CD4-positive, alpha-beta T cell treated with Interleukin-17A for 4 hours (primary cell): ENCODE data around the gene GTPBP1.
A peak's percentile ranks its signal among the peaks of the same experiment; 100 is the strongest.

ENCODE experiments used
- DNase-seq: peaks from one replicate; pipeline ENCODE4 v3.0.0-alpha.2; 2020; ENCODE audit warnings: mixed read lengths

Gene GTPBP1

DNA sequence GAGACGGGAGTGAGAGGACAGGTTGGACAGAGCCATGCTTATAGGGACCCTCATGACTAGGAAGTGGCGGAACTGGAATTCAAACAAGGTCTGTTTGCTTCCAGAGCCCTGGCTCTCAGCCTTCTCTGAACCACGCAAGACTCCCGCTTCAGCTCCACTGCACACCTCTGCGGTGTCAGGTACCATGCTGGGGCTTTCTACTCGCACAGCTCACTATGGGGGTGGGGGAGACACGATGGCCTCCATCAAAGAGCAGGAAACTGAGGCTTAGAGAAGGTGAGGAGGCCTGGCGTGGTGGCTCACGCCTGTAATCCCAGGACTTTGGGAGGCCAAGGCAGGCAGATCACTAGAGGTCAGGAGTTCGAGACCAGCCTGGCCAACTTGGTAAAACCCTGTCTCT, 35.8 kb downstream of the GTPBP1 start:
- no peak for DNase-seq

DNA sequence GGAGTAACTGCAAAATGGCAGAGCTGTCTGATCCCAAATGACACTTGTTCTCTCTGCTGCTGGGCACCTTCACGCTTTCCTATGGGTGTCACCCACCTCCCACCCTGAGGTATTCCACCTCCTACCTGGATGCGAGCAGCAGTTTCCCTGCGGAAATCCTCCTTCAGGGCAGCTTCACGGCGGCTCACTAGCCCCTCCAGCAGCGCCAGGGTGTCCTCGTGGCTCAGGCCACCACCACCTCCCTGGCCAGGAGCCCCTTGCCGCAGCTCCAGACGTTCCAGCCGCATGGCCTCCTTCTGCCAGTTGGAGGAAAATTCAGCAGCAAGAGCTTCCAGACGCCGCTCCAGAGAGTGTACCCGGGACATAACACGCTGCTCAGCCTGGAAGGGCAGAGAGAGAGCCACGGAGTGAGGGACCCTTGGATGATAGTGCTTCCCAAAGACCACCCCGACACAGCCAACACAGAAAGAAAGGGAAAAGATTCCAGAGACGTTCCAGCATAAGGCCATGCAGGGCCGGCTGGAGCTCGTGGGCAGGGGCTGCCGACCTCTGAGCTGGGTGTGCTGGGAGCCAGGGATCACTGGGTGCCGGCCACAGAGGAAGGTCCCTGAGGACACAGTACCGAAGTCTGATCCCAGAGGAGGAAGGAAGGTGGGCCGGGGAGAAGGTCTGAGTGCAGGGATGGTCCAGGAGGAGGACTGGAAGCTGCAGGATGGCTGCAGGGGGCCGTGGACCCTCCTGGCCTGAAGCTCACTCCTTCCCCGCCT, 36.6 kb downstream of the GTPBP1 start:
- no peak for DNase-seq

DNA sequence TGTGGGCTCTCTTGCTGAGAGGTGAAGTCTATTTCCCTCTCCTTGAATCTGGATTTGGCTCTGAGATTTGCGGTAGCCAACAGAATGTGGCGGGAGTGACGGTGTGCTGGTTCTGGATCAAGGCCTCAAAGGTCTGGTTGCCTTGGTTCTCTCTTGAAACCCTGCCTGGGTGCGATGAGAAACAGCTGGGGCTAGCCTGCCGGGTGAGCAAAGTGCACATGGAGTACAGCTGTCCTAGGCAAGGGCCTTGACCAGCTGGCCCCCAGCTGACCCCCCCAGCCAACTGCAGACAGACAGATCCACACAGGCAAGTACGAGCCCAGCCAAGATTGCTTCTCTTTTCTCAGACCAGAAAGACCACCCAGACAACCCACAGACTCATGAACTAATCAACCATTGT, 39.2 kb downstream of the GTPBP1 start:
- no peak for DNase-seq

DNA sequence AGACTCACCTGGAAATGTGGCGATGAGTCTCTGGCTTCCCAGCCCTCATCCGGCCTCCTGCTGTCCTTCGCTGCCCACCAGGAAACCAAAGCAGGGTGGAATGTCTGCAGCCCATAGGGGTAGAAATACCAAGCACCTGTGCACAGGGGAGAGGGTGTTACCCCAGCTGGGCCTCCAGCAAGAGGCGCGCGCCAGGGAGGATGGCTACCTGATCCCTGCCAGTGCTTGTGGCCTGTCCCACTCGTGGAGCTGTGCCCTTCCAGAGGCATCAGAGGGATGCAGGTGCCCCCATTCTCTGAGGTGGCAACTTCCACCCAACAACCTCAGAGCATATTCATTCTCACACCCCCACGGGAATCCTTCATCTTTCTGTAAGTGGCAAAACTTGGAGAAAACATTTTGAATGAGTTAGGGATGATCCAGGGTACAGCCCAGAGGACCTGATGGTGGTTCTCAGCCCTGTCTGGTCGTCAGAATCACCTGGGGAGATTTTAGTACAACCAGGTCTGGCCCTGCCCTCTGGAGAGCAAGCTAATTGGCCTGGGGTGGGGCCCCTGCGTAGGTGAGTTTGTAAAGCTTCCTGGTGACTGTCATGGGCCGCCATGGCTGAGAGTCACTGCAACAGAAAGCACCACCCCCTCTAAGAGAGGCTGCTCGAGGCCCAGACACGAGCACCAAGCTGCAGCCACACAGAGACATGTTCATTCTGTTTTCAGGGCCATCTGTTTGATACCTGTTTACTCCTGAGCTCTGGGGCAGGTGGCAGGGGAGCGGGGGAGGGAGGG, 40.1 kb downstream of the GTPBP1 start:
- DNase-seq = no peak

DNA sequence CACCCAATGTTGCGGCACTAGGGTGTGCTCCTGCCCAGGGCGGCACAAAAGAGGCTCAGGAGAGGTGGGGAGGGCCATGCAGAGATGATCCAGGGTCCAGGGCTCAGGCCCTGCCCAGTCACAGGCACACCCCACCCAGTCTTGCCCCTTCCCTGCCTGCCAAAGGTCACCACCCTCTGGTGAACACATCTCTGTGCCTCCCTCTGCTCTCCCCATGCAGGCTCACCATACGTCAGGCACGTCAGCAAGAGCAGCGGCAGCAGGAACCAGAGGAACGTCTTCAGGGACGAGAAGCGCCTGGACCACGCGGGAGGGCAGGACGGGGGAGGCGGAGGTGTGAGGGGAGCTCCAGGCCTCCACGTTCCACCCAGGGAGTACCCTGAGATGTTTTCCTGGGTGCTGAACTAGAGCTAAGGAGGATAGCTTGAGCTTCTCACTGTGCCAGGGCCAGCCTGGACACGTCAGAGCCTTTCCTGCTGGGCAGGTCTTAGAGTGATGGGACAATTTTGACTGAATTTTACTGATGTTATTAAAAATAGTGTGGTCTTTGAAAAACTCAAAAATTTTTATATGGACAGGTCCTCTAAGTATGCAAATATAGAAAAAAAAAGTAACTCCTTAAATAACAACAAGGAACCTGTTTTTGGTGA, 42.9 kb downstream of the GTPBP1 start:
- no peak for DNase-seq

DNA sequence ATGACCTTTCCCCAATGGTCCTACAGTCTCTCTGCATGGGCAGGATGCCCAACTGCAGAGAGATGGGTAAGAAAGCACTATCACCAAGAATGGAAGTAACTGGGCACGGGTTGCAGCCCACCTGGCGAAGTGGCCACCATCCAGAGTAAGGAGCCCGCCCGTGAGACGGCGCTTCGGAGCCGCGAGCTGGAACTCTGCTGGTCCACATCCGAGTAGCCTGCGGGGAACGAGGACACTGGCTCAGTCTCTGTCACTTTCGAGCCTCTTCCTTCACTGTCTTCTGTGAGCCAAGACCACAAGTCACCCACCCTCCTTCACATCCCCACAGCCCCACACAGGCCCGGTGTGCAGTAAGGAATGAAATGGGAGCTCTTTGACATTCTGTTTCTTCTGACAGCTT, 44.4 kb downstream of the GTPBP1 start:
- DNase-seq = no peak

DNA sequence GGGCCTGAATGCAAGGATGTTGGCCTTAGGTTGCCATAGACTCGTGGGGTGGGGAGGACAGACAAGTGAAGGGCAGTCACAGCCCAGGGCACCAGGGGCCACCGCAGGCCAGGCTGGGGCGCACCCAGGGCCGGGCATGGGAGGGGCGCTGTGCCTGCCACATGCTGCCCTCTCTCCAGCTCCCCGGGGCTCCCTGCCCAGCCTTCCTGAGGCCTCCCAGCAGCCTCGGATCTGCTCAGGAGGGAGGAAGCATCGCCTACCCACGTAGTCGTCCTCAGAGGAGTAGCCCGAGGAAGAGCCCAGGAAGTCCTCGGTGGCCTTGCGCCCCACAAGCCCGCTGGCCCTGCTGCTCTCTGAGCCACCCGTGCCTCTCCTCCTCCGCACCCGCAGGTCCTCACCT, 44.9 kb downstream of the GTPBP1 start:
- no peak for DNase-seq

DNA sequence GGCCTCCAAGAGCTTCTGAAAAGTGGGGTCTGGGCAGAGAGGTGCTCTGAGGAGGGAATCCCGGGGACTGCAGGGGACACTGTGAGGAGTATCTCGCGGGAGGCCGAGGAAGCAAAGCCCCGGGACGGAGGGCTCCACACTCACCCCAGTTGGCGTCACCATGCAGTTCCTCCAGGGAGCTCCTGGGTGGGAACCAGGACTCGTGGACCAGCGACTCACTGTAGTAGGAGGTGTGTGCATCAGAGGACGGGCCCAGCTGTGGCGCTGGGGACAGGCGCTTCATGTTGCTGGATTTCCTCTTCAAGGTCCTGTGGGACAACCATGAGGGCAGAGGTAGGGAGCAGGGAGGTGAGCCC, 45.3 kb downstream of the GTPBP1 start:
- DNase-seq = no peak

DNA sequence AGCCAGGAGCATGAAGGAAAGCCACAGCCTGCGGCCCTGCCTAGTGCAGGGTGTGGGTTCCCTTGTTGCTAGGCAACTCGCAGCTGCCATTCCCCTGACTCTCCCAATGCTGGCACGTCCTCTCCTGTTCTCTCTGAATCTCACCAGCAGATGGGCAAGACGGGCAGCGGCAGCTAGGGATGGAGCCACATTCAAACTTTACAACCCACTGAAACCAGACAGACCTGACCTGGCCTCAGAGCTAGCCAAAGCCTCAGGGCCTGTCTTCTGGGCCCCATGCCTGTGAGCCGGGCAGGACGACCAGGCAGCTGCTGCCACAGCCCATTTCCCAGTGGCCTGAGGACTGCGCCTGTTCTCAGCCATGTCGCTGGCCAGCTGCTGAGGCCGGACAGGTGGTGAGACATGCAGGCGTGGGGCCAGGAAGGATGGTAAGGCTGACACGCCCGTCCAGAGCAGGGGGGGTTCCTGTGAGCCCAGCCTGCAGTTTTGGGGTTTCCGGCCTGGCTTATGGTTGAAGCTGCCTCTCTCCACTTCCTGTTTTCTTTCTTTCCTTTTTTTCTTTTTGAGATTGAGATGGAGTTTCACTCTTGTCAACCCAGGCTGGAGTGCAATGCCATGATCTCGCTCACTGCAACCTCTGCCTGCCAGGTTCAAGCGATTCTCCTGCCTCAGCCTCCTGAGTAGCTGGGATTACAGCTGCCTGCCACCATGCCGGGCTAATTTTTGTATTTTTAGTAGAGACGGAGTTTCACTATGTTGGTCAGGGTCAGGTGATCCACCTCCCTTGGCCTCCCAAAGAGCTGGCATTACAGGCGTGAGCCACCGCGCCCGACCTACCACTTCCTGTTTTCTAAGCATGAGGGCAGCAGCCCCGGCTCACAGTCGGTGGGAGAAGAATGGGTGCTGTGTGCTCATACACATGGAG, 45.9 kb downstream of the GTPBP1 start:
- DNase-seq = peak; percentile 85

DNA sequence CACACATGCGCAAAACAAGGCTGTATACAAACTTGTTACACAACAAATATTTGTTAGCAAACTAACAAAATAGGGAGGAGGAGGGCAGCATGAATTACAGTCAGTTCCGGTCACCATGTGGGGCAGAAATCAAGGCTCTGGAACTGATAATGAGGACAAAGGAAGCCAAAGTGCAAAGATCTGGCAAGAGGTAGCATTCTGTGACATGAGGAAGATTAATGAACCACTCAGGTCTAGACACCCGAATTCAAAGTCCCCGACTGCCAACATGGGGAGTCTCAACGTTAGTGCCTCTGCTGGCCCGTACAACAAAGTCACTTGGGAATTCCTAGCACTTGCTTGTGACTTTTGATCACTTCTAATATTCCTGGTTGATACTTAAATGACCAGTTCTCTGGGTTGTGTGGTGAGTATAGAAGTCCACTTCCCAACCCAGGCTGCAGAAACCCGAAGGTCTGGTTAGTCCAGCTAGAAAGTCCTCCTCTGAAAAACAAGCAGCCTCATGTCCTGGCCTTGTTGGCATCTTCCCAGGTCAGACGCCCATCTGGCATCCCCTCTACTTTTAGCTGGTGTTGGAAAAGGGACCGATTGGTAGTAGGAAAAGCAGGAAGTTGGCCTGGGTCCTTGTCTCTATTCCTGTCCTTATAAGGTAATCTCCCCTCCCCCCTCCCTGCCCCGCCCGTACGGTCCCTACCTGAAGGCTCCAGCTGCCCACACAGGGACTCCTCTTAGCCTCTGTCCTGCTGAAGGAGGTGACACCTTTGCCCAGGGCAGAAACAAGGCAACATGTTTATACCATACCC, 48.4 kb downstream of the GTPBP1 start:
- peak; percentile 64 for DNase-seq

DNA sequence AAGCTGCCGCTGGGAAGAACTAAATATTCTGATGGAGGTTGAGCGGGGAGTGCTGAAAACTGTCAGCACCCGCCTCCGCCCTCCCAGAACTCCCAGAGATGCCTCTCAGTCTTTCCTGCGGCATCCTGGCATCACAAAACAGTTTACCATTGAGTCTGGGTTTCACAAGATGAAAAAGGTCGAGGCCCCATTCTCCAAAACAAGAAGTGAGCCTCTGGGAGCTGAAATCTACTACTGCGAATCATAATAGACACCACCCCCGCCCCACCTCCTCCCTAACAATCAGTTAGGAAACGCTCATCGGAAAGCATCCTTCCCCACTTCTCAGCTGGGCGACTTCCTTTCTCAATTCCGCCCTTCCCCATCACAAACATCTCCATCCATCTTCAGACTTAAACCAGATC, 49.0 kb downstream of the GTPBP1 start:
- DNase-seq = peak; percentile 66

DNA sequence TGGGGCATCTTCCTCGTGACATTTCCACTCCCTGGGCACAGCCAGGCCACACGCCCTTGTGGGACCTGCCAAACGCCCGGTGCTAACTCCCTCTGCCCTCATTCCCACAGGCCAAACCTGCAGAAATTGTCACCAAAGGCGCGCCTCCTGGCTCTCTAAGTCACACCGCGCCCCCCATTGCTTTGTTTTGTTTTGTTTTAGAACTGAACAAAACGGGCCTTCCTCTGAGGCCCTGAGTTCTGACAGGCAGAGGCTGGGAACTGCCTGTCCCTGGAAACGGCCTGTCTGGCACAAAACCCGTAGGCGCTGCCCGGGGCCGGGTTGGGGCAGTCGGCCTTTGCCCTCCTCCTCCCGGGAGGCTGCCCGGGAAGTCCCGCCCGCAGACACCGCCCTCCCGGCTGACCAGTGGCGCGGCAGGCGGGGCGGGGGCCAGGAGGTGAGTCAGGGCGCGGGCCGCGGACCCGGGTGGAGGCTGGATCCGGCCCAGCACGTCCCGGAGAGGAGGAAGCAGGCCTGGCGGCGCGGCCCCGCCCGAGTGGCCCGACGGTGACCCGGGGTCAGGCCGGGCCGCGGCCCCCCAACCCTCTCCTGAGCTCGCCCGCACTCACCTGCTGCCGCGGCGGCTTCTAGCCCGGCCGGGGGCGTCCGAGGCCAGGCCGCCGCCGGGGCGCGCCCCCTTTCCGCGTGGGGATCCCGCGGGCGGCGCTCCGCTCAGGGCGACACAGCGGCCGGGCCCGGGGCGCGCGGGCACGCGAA, 49.6 kb downstream of the GTPBP1 start:
- DNase-seq = peak; percentile 66

DNA sequence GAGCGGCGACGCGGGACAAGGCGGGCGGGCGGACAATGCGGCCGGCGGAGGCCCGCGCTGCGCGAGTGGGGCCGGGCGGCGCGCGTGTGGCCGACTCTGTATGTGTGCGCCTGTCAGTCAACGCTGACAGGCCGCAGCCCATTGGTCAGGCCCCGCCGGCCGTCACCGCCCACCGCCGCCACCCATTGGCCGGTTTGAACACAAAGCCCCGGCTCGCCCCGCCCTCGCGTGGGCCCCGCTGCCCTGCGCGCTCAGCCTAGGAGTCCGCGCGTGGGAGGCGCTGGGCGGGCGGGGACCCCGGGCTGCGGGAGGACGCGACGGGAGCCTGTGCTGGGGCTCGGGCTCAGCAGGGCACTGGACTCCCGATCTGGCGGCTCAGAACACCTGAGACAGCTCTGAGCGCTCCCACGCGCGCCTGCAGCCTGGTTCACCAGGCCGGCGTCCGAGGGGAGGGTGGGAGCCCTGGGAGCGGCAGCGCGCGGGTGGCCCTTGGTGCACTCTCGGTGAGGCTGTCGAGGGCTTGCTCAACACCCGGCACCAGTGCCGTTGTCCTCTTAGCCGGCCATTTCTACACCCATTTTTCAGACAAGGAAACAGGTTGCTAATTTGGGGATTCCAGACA, 50.3 kb downstream of the GTPBP1 start, which contains the start of gene SUN2:
Gene SUN2, minus strand, starts transcription at position 88 of the 622 bp plus-strand sequence. CDS start 3,370 bp downstream, outside the sequence.
- DNase-seq = peak; percentile 97

DNA sequence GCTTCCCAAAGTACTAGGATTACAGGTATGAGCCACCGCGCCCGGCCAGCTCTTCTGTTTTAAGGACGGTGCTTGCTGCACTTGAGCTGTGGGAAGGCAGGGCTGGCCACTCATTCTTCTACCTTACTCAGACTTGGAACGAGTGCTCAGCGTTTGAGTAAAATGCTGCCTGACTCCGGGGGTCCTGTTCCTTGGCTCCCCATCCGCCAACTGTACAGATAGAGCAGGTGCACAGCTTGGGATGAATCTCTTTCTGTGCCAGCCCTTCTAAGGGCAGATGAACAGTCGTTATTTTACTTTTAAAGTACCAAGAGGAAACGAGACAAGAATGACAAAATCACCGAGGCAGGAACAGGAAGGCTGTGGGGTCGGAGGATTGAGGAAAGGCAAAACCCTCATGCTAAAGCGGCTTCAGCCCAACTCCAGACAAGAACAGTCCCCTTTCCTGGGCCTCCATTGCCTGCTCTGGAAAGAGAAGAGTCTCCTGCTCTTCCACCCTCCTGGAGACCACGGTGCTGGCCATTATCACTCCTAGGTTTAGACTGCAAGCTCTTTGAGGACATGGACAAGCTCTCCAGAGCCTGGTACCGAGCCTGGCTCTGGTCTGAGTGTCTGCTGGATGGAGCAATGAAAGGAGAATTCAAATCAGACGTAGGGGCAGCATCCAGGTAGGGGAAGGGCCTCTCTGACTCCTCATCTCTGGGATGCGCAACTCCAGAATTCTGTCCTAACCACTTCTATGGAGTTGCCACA, 51.1 kb downstream of the GTPBP1 start:
- DNase-seq = peak; percentile 52

DNA sequence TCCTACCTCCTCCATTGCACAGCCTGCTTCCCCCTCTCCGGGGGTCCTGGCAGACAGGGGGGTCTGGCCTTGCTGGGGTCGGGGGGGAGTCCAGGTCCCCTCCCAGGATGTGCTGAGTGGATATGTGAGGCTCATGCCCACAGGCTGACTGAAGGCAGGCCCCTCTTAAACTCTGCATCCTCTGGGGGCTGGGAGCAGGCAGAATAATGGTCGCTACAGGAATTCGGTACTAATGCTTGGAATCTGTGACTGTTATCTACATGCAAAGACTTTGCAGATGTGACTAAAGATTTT, 51.7 kb downstream of the GTPBP1 start:
- DNase-seq = no peak

DNA sequence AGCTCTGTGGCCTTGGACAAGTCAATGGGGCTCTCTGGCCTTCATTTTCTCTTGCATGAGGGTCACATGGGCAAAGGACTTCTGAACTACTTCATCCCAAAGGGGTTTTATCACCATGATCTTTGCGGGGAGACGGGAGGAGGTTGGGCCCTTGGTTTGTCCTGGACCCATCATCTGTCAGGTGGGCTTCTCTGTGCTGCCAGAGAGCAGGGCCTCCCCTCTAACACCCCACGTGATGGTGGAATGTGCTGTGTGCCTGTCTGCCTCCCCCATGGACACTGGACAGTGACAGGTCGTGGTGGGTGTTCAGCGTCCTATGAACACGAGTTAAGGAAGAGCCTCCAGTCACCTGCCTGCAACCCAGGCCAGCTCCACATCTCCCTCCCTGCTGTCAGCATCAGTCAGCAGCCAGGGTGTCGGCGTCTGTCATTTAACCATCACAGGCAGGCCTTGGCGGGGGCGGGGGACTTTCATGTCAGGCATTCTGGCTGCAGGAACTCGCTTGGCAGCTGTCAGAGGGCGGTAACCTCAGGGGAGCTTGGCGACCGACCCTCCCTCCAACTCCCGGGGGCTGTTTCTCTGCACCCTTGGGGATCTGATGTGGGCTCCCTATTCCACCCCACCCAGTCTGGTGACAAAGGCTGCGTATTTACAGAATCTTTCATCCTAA, 52.7 kb downstream of the GTPBP1 start:
- DNase-seq = peak; percentile 89

DNA sequence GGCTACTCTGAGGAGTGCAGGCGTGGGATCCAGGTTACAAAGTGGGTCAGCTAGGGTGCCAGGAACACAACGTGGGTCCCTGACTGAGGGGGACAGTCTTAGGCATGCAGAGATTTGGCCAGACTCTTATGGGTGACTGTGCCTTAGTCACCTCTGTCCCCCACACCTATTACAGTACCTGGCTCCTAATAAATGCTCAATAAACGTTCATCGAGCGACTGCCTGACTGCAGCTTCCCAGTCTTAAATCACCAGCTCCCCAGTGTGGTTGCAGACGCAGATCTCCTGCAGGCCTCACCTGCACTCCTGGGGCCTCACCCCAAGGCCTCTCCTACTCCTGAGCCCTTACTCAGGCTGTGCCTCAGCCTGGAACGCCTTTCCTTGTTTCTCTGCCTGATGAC, 53.3 kb downstream of the GTPBP1 start:
- no peak for DNase-seq

DNA sequence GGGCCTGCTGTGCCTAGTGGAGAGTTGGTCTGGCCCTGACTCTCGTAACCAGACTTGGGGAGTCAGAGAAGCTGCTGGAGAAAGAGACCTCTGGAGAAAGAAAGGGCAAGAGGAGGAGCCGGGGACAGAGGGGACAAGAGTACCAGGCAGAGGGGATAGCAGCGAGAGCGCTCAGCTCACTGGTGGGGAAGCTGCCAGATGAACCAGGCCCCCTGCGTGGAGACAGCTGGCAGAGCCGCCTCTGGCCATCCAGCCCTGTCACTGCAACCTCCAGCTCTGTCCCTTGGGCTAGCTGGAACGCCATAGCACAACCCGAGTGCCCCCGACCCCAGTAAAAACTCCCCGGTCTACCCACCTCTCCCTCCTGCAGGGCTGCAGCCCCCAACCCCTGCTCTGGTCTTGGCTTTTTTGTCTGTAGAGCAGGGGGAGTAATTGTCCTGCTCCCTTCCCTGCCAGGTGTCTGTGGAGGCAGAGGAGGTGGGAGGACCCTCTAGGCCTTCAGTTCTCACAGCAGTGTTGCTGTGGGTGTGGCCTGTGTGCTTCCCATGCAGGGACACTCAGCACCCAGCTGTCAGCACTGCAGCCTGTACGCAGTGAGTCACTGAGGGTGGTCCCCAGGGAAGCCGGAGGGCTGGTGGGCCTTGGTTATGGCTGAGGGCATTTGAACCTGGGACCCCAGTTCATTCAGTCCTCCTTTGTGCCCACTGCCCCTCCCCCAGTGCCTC, 54.9 kb downstream of the GTPBP1 start:
- DNase-seq = no peak
